AG08396 (cell line): ENCODE measurements around the gene CD40LG.

Experiments
- DNase-seq: peaks from one replicate; pipeline ENCODE4 v3.0.0; 2012; ENCODE audit warnings: low spot score, mixed read lengths

The CD40LG gene

GRCh38 chrX:136697156-136697555 is 49.2 kb downstream of the CD40LG start:
- no peak for DNase-seq

- DNase-seq, result no peak
Measured at GRCh38 chrX:136708348-136708747, 60.4 kb downstream of the CD40LG start.
